HUES48 (cell line): Measurements from ENCODE around the gene P2RY14.
"Not testable (repeated sequence)": the region's sequence is repeated elsewhere in the genome, so short reads cannot be mapped to it uniquely, and the experiment has no call there.

Experiments
- H3K27ac ChIP-seq: one replicate; pipeline ENCODE4 v1.7.0; 2013; ENCODE audit warnings: low read depth, low read length, inconsistent platforms
- H3K27me3 ChIP-seq: 2 replicates; pipeline ENCODE4 v1.6.1; 2013; ENCODE audit warnings: mild to moderate bottlenecking, low read length; ENCODE audit not compliant: control insufficient read depth, insufficient read depth
- H3K36me3 ChIP-seq: 2 replicates; pipeline ENCODE4 v1.6.1; 2013; ENCODE audit warnings: low read length; ENCODE audit not compliant: control insufficient read depth, insufficient read depth
- H3K4me1 ChIP-seq: 2 replicates; pipeline ENCODE4 v1.6.1; 2013; ENCODE audit warnings: mild to moderate bottlenecking, low read length; ENCODE audit not compliant: control insufficient read depth, insufficient read depth
- H3K4me3 ChIP-seq: 2 replicates; pipeline ENCODE4 v1.5.1; 2013; ENCODE audit warnings: mild to moderate bottlenecking, low read depth, low read length
- H3K9ac ChIP-seq: 2 replicates; pipeline ENCODE4 v1.6.1; 2013; ENCODE audit warnings: mild to moderate bottlenecking, low read depth, low read length, moderate library complexity
- H3K9me3 ChIP-seq: 2 replicates; pipeline ENCODE4 v1.6.1; 2013; ENCODE audit warnings: low read length; ENCODE audit not compliant: control insufficient read depth, insufficient read depth

Gene P2RY14

GRCh38 chr3:151262871-151263525, 15.3 kb downstream of the P2RY14 start:
- no peak overlapping the region for H3K4me3 ChIP-seq
- H3K36me3 ChIP-seq = no peaks in the 10 kb centered on the region
- no peak overlapping the region for H3K9ac ChIP-seq
- no peak overlapping the region for H3K27ac ChIP-seq
- no peaks in the 10 kb centered on the region for H3K9me3 ChIP-seq
- no peaks in the 10 kb centered on the region for H3K27me3 ChIP-seq
- peaks cover 21% of the 10 kb centered on the region for H3K4me1 ChIP-seq

DNA sequence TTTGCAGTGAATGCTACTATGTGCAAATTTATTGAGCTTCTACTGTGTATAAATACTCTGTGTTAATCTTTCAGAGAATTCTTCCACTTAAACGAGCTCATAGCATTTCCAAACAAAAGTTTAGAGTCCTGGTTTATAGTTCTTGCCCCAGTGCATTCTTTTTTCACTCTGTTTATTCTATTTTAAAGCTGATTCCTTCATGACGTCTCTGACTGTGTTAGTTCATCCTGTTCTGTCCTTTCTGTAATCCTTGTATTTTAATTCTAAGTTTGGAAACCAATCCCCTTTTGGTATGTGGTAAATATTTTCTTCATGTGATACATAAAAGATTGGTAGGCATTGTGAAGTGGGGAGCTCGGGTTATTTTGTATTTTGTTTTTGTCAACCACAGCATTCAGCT, 18.7 kb downstream of the P2RY14 start:
- no peaks in the 10 kb centered on the region for H3K4me1 ChIP-seq
- H3K9ac ChIP-seq = no peak overlapping the region
- no peak overlapping the region for H3K4me3 ChIP-seq
- no peaks in the 10 kb centered on the region for H3K9me3 ChIP-seq
- H3K36me3 ChIP-seq = no peaks in the 10 kb centered on the region
- no peak overlapping the region for H3K27ac ChIP-seq
- H3K27me3 ChIP-seq = no peaks in the 10 kb centered on the region

- Histone ChIP-seq H3K27ac (no peak overlapping the region), H3K36me3 (no peaks in the 10 kb centered on the region), H3K9ac (no peak overlapping the region), H3K4me1 (no peaks in the 10 kb centered on the region), H3K27me3 (no peaks in the 10 kb centered on the region), H3K9me3 (no peaks in the 10 kb centered on the region), H3K4me3 (no peak overlapping the region)
Measured at GRCh38 chr3:151256749-151257148, 21.6 kb downstream of the P2RY14 start.

DNA sequence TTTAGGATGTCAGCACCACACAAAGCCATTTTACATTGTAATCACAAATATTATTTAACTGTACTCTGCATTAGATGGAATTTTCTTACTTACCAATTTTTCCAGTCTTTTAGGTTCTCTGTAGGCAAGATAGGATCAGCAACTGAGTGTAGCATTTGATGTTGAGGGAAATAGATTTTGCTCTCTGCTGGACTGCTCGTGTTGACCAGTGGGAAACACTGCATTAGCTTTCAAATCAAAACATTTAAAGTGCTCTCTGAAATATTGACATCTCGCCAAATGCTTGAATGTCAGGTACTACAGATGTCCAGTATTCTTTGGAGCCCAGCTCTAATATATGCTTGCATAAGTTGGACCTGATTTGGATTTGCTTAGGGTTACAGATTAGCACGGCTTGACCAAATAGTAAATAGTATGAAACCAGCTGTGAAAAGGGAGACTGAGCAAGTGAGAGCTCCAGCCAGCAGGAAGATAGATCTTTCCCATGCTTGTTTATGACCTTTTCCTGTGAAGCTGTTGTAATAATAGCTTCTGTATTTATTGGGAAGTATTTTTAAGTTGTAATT, 29.5 kb downstream of the P2RY14 start:
- H3K36me3 ChIP-seq = no peaks in the 10 kb centered on the region
- H3K4me1 ChIP-seq = no peaks in the 10 kb centered on the region
- H3K9me3 ChIP-seq = no peaks in the 10 kb centered on the region
- H3K4me3 ChIP-seq = no peak overlapping the region
- no peak overlapping the region for H3K27ac ChIP-seq
- H3K9ac ChIP-seq = no peak overlapping the region
- H3K27me3 ChIP-seq = no peaks in the 10 kb centered on the region

GRCh38 chr3:151242006-151242405, 36.3 kb downstream of the P2RY14 start:
- H3K36me3 ChIP-seq, H3K27me3 ChIP-seq, H3K4me3 ChIP-seq, H3K9me3 ChIP-seq, H3K27ac ChIP-seq, H3K4me1 ChIP-seq, H3K9ac ChIP-seq: not testable (repeated sequence)

GRCh38 chr3:151236736-151237135, 41.6 kb downstream of the P2RY14 start:
- H3K9me3 ChIP-seq = no peaks in the 10 kb centered on the region; the same call in 1 of the 2 replicates
- peaks cover 4% of the 10 kb centered on the region; the same call in 1 of the 2 replicates for H3K36me3 ChIP-seq
- H3K4me3 ChIP-seq = no peak overlapping the region
- no peaks in the 10 kb centered on the region for H3K27me3 ChIP-seq
- H3K27ac ChIP-seq = no peak overlapping the region
- H3K4me1 ChIP-seq = no peaks in the 10 kb centered on the region
- H3K9ac ChIP-seq = no peak overlapping the region

DNA sequence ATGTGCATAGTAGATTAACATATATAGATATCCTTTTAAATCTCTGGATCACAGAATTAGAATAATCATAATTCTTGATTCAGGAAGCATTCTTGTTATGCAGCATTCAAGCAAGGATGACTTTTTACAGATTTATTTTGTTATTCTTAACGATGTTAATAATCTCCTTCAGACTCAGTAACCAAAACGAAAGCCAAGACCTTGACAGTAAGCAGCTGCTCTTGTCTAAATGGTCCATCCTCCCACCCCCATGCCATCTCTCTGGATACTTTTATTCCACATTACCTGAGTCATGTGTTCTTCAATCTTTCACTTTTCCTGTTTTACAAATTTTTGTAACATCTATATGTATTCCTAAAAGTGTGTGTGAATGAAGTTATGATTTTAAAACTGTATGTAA, 42.0 kb downstream of the P2RY14 start:
- Histone ChIP-seq H3K9me3 (no peaks in the 10 kb centered on the region; the same call in 1 of the 2 replicates), H3K4me3 (no peak overlapping the region), H3K9ac (no peak overlapping the region), H3K27me3 (no peaks in the 10 kb centered on the region), H3K4me1 (no peaks in the 10 kb centered on the region), H3K36me3 (peaks cover 1% of the 10 kb centered on the region; the same call in 1 of the 2 replicates), H3K27ac (no peak overlapping the region)

GRCh38 chr3:151234825-151235224, 43.5 kb downstream of the P2RY14 start:
- H3K27ac ChIP-seq = no peak overlapping the region
- no peaks in the 10 kb centered on the region for H3K36me3 ChIP-seq
- H3K4me3 ChIP-seq = no peak overlapping the region
- H3K9ac ChIP-seq = no peak overlapping the region
- peaks cover 12% of the 10 kb centered on the region for H3K4me1 ChIP-seq
- no peaks in the 10 kb centered on the region for H3K27me3 ChIP-seq
- no peaks in the 10 kb centered on the region for H3K9me3 ChIP-seq

DNA sequence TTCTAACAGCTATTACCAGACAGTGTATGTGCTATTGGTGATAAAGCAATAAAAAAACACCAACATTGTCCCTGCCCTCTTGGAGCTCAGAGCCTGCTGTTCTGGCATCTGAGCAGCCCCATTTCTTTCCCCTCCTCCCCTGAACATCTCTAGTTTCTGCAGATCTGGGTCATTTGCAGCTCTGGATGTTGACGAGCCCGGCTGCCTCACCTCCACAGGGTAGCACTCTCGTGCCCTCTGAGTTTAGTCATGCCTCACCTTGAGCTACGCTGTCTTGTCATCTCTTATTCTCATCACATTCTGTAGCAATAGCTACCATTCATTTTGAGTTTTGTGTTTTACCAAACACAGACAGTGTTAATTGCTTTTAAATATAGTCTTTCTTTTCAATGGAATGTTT, 45.4 kb downstream of the P2RY14 start:
- Histone ChIP-seq H3K9me3 (no peaks in the 10 kb centered on the region), H3K4me1 (peaks cover 23% of the 10 kb centered on the region), H3K27ac (no peak overlapping the region), H3K36me3 (no peaks in the 10 kb centered on the region), H3K27me3 (no peaks in the 10 kb centered on the region), H3K4me3 (no peak overlapping the region), H3K9ac (no peak overlapping the region)

GRCh38 chr3:151232403-151232802, 45.9 kb downstream of the P2RY14 start:
- not testable (repeated sequence) for H3K27ac ChIP-seq, H3K27me3 ChIP-seq, H3K9ac ChIP-seq, H3K4me3 ChIP-seq, H3K9me3 ChIP-seq, H3K36me3 ChIP-seq
- H3K4me1 ChIP-seq = peaks cover 25% of the 10 kb centered on the region

GRCh38 chr3:151230646-151231045, 47.7 kb downstream of the P2RY14 start:
- Histone ChIP-seq H3K4me3 (peak overlapping the region; percentile 1; the same call in 1 of the 2 replicates), H3K9me3 (no peaks in the 10 kb centered on the region), H3K27me3 (no peaks in the 10 kb centered on the region), H3K36me3 (no peaks in the 10 kb centered on the region), H3K4me1 (peaks cover 25% of the 10 kb centered on the region), H3K27ac (peak overlapping the region; percentile 62), H3K9ac (no peak overlapping the region)
